GM12878 (cell line): ENCODE data around the gene DQX1. TPM values are rescaled to one million over a fixed set of nuclear protein-coding genes. Genes with fewer than 3 reads are reported as not detected.

Source experiments
- ATF3 ChIP-seq: IDR thresholded peaks from 2 replicates; pipeline ENCODE4 v1.6.1; 2011; ENCODE audit warnings: low read depth, mild to moderate bottlenecking, low read length, moderate library complexity, borderline replicate concordance; ENCODE audit errors: extremely low read depth
- BCL3 ChIP-seq: IDR thresholded peaks from 2 replicates; pipeline ENCODE4 v1.6.1; 2011; ENCODE audit warnings: borderline replicate concordance, low read depth, mild to moderate bottlenecking, moderate library complexity, low read length; ENCODE audit not compliant: insufficient read depth, poor library complexity, severe bottlenecking
- CHD1 ChIP-seq: IDR thresholded peaks from 2 replicates; pipeline ENCODE4 v1.6.1; 2012; ENCODE audit warnings: low read depth, low read length, improper control_type of control experiment
- CREB1 ChIP-seq: IDR thresholded peaks from 2 replicates; pipeline ENCODE4 v1.6.1; 2012; ENCODE audit warnings: low read depth, mild to moderate bottlenecking, inconsistent platforms
- JUNB ChIP-seq: IDR thresholded peaks from 2 replicates; pipeline ENCODE4 v1.6.1; 2016; ENCODE audit warnings: antibody characterized with exemption, mild to moderate bottlenecking
- KAT2A ChIP-seq: conservative IDR thresholded peaks from 2 replicates; pipeline ENCODE4 v1.6.1; 2011; ENCODE audit warnings: low read depth, low read length; ENCODE audit not compliant: control insufficient read depth
- MEF2B ChIP-seq: fragments of 450-650 bp; IDR thresholded peaks from 2 replicates; pipeline ENCODE4 v1.6.1; 2018; ENCODE audit warnings: mild to moderate bottlenecking, moderate library complexity; ENCODE audit not compliant: partially characterized antibody, poor library complexity, severe bottlenecking
- MYB ChIP-seq: fragments of 150-350 bp; IDR thresholded peaks from 2 replicates; pipeline ENCODE4 v1.6.1; 2014; ENCODE audit warnings: mild to moderate bottlenecking, low read depth, low read length, borderline replicate concordance
- NKRF ChIP-seq: fragments of 450-650 bp; conservative IDR thresholded peaks from 2 replicates; pipeline ENCODE4 v1.6.1; 2017; ENCODE audit warnings: mild to moderate bottlenecking, moderate library complexity
- PRDM15 ChIP-seq: fragments of 450-650 bp; formaldehyde crosslinking; IDR thresholded peaks from 2 replicates; pipeline ENCODE4 v1.4.0; 2020; ENCODE audit warnings: mild to moderate bottlenecking, moderate library complexity
- RELA ChIP-seq: fragments of 450-650 bp; IDR thresholded peaks from 2 replicates; pipeline ENCODE4 v1.8.0; 2014; ENCODE audit warnings: borderline replicate concordance; ENCODE audit not compliant: partially characterized antibody
- RFX5 ChIP-seq: IDR thresholded peaks from 2 replicates; pipeline ENCODE4 v1.6.1; 2011; ENCODE audit warnings: low read depth, low read length, improper control_type of control experiment
- SP1 ChIP-seq: IDR thresholded peaks from one replicate; pipeline ENCODE4 v1.6.1; 2011; ENCODE audit warnings: low read depth, low read length
- TBL1XR1 ChIP-seq: IDR thresholded peaks from 2 replicates; pipeline ENCODE4 v1.6.1; 2012; ENCODE audit warnings: low read depth, low read length, improper control_type of control experiment
- USF1 ChIP-seq: IDR thresholded peaks from 2 replicates; pipeline ENCODE4 v1.6.1; 2011; ENCODE audit warnings: borderline replicate concordance, low read depth, mild to moderate bottlenecking, moderate library complexity, mixed read lengths, low read length; ENCODE audit not compliant: insufficient read depth; ENCODE audit errors: extremely low read length
- YBX1 ChIP-seq: fragments of 450-650 bp; IDR thresholded peaks from 2 replicates; pipeline ENCODE4 v1.6.1; 2016; ENCODE audit warnings: antibody characterized with exemption
- ZNF274 ChIP-seq: IDR thresholded peaks from one replicate; pipeline ENCODE4 v1.8.0; 2011; ENCODE audit not compliant: insufficient read length, insufficient read depth
- polyA plus RNA-seq, 11 experiments: library from polyadenylated mRNA; depleted of rRNA in 4 of 11; unstranded in 6 of 11; stranded (reverse) in 5 of 11; fragments of >200 nt; fragmentation: Nextera tagmentation in 4 of 11; fragmentation: Illumina TruSeq in 1 of 11; extraction: Ambion mirVana in 4 of 11; extraction: Trizol in 1 of 11; gene quantifications; 1 replicate in 1 of 11; 2 replicates in 10 of 11; pipeline versions ENCODE4 v1.2.1 to v1.2.3, GENCODE V29; 2011 to 2016; ENCODE audit warnings: inconsistent platforms in 2 of 11, missing spikeins in 2 of 11, low read depth in 1 of 11
- total RNA-seq, 4 experiments: library from RNA; depleted of rRNA in 3 of 4; stranded (reverse); fragments of >200 nt in 3 of 4; fragmentation: Illumina TruSeq in 1 of 4; extraction: Trizol in 1 of 4; gene quantifications; 2 replicates each; pipeline versions ENCODE4 v1.2.1 to v1.2.3, GENCODE V29; 2013 to 2021

Gene DQX1
- total and polyA plus RNA-seq, 10 of the 15 experiments (the other 5 are each of a cell fraction or from before 2014, with no cell fraction given), result 0.34 to 2.1 (median 0.86) TPM

GRCh38 chr2:74573747-74574562, 47.9 kb upstream of the DQX1 start (continued):
- no peak for TF ChIP-seq ZNF274
- no peak for TF ChIP-seq CREB1
- TF ChIP-seq CHD1, result no peak
- TF ChIP-seq BCL3, result no peak
- TF ChIP-seq RELA, result no peak
- no peak for TF ChIP-seq TBL1XR1
- TF ChIP-seq SP1, result no peak
- TF ChIP-seq RFX5, result no peak
- TF ChIP-seq MEF2B, result no peak
- TF ChIP-seq KAT2A, result no peak
- TF ChIP-seq ATF3, result no peak
- TF ChIP-seq JUNB, result no peak
- TF ChIP-seq PRDM15 (CRISPR knock-in tag), result no peak
- TF ChIP-seq YBX1, result no peak
- no peak for TF ChIP-seq USF1
- no peak for TF ChIP-seq MYB
- no peak for TF ChIP-seq NKRF
